ENCODE data around the gene AVPR1B.
"Not testable (repeated sequence)": the region's sequence is repeated elsewhere in the genome, so short reads cannot be mapped to it uniquely, and the experiment has no call there.

Gene AVPR1B

GRCh38 chr1:206080026-206080820 is 37.0 kb downstream of the AVPR1B start:
- no peak for ATAC-seq

DNA sequence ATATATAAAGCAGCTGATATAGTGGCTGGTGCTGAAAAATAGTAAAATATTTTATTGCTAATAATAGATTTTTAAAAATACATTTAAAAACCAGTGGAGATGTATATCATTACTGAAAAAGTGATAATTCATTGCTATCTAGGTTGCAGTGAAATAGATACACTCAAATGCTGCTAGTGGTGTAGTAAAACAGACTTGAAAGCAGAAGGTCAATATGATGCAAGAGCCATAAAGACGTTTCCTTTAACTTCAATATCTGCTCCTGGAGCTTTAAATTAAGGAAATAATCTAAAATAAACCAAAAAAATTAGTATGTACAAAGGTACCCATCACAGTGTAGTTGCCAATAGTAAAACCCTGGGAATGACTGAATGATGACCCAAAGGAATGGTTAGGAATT is 38.1 kb downstream of the AVPR1B start:
- ATAC-seq: no peak

DNA sequence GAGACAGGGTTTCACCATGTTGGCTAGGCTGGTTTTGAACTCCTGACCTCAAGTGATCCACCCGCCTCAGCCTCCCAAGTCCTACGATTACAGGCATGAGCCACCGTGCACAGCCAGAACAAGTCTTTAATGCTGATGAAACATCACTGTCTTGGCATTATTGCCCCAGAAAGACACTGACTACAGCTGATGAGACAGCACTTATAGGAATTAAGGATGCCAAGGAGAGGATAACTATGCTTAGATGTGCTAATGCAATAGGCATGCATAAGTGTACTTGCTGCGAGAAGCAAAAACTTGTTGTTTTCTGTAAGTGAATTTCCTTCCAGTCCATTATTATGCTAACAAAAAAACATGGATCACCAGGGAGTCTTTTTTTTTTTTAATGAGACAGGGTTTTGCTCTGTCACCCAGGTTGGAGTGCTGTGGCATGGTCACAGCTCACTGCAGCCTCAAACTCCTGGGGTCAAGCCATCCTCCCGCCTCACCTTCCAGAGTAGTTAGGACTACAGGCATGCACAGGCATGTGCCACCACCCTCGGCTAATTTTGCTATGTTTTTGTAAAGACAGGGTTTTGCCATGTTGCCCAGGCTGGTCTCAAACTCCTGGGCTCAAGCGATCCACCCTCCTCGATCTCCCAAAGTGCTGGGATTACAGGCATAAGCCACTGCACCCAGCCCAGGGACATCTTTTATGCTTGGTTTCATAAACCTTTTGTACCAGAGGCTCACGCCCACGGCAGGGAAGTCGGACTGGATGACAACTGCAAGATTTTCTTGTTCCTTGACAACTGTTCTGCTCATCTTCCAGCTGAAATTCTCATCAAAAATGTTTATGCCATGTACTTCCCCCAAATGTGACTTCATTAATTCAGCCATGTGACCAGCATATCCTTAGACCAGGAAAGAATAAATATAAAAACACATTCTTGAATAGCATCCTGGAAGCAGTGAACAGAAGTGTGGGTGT is 41.1 kb downstream of the AVPR1B start:
- no peak for ATAC-seq

DNA sequence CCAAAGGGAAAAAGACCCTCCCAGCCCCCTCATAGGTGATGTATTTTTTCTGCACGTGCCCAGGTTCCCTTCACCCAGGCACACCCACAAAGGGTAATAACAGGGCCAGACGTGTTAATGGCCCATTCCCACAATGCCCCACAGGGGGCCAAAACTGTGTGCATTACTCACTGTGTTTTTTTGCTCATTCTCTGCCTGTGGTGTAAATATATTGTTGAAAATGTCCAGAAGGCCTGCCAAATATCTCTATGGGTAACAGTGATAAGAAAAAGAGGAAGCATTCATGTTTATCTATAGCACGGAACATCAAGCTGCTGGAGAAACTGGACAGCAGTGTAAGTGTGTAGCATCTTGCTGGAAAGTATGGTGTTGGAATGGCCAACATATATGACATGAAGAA is 42.3 kb downstream of the AVPR1B start:
- ATAC-seq: no peak

- ATAC-seq: no peak
These were observed 46.4 kb downstream of the AVPR1B start for GRCh38 chr1:206070627-206071304.

DNA sequence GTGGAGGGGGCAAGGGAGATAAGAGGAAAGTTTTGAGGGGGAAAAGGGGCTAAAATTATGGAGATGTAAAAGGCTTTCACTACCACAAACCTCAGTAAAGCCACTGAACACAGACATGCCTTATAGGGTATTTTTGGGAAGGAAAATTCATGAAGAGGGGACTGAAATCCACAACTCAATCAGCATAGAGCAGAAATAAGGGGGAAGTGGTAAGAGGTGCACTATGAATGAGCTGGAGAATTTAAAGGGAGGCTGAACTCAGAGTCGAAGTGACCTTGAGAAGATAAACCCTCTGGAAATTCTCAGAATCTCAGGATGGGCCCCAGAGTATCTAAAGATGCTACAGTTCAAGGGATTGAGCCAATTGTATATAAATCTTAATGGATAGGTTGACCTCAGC is 48.9 kb downstream of the AVPR1B start:
- ATAC-seq: peak in 1 of 2 donors; percentile 37

- ATAC-seq: peak; percentile 15 to 39
These were observed 49.5 kb downstream of the AVPR1B start for GRCh38 chr1:206067486-206068227.

DNA sequence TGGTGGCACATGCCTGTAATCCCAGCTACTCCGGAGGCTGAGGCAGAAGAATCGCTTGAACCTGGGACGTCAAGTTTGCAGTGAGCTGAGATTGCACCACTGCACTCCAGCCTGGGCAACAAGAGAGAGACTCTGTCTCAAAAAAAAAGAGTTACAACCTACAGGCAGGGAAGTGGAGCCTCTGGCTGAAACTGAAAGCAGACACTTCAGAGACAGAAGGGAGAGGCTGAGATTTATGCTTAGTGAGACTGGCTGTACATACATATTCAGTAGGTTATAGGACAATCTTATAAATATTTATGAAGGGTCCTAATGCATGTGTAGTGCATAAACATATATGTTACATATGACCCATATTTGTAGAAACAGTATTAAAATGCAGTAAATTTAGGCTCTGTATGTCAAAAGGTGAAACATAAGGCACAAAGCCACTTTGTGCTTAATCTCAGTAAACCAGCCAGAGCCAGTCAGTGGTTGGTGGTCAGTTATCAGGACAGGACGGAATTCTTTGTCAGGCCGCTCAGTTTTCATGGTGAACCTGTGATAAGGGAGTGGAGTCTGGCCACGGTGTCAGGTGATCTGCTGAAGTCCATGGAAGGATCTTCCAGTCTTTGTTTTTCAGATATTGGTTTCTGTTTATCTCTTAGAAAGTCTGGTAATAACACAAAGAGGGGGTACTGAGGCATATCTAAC is 50.6 kb downstream of the AVPR1B start:
- peak; percentile 71 to 86 for ATAC-seq

- ATAC-seq: no peak
These were observed 51.5 kb downstream of the AVPR1B start for GRCh38 chr1:206065547-206066145.

DNA sequence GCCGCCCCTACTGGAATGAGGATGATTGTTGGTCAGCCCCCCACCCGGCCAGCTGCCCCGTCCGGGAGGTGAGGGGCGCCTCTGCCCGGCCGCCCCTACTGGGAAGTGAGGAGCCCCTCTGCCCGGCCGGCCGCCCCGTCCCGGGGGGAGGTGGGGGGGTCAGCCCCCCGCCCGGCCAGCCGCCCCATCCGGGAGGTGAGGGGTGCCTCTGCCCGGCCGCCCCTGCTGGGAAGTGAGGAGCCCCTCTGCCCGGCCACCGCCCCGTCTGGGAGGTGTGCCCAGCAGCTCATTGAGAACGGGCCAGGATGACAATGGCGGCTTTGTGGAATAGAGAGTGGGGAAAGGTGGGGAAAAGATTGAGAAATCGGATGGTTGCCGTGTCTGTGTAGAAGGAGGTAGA is 52.7 kb downstream of the AVPR1B start:
- not testable (repeated sequence) for ATAC-seq

DNA sequence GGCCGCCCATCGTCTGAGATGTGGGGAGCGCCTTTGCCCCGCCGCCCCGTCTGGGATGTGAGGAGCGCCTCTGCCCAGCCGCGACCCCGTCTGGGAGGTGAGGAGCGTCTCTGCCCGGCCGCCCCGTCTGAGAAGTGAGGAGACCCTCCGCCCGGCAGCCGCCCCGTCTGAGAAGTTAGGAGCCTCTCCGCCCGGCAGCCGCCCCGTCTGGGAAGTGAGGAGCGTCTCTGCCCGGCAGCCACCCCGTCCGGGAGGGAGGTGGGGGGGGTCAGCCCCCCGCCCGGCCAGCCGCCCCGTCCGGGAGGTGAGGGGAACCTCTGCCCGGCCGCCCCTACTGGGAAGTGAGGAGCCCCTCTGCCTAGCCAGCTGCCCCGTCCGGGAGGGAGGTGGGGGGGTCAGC is 53.2 kb downstream of the AVPR1B start:
- not testable (repeated sequence) for ATAC-seq

- ATAC-seq: no peak
These were observed 54.7 kb downstream of the AVPR1B start for GRCh38 chr1:206062464-206062863.

DNA sequence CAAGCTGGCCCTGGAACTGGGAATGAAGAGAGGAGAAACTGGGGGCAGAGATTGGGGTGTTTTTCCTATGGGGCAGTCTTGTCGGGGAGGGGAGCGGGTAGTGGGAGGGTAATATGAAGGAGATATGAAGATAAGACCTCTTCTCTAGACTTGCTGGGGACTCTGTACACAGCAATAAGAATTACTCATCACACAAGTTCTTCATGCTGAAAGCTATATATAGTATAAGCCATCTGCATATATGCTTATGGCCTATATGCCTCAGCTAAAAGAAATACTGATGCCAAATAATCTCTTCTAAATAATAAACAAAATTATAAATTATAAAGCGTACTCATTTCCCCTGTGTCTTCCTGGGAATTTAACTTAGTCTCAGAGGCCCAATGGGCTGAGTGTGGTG is 56.3 kb downstream of the AVPR1B start:
- ATAC-seq: no peak

Data from activated CD4-positive, CD25-positive, alpha-beta regulatory T cell treated with anti-CD3 and anti-CD28 coated beads, Interleukin-2, amount 50 U/mL, for 24 hours (primary cell).